Measurements from ENCODE around the gene ADTRP. TPM values are rescaled to one million over a fixed set of nuclear protein-coding genes. Genes with fewer than 3 reads are reported as not detected.

Gene ADTRP
- total RNA-seq, 1 experiment from 2014 or later, result 5.2 TPM

DNA sequence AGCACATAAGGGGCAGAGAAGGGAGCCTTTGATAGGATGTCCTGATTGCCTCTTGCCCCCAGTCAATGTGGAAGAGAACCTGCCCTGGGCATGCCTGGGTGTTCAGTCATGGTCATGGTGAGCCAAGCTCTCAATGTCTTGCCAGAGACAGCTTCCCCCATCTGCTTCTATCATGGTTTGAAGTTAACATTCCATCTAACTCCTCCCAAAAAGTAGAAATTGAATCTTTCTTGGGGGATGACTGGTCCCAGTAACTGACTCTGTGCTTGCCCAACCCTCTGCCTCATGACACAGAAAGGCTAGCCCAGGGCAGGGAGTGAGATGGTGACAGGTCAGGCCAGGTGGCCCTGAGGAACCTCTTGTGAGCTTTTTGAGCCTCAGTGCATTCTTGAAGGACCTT, 60.1 kb downstream of the ADTRP start:
- H3K36me3 Mint-ChIP-seq (ENCODE audit: insufficient read depth, unreplicated experiment), result no peaks in the 10 kb centered on the region
- no peak overlapping the region for H3K4me3 Mint-ChIP-seq (ENCODE audit: unreplicated experiment)
- no peaks in the 10 kb centered on the region for H3K27me3 Mint-ChIP-seq (ENCODE audit: insufficient read depth, unreplicated experiment)
- H3K4me1 ChIP-seq, result no peaks in the 10 kb centered on the region
- no peak overlapping the region for H3K27ac Mint-ChIP-seq (ENCODE audit: unreplicated experiment)
- no peaks in the 10 kb centered on the region for H3K4me1 Mint-ChIP-seq (ENCODE audit: low read depth, unreplicated experiment)
- no peaks in the 10 kb centered on the region for H3K9me3 ChIP-seq
- BruUV-seq (replicated peaks), result no TSS peak
- no peak for DNase-seq
- no peaks in the 10 kb centered on the region for H3K9me3 Mint-ChIP-seq (ENCODE audit: unreplicated experiment)
- H3K4me3 ChIP-seq (ENCODE audit: low read depth, low read length), result no peak overlapping the region
- intact Hi-C loops (cut with micrococcal nuclease; ENCODE audit: unreplicated experiment), result no loop called here
- no peaks in the 10 kb centered on the region for H3K27me3 ChIP-seq (replicated peaks; ENCODE audit: control insufficient read depth, insufficient read depth, low read length)
- no peak for TF ChIP-seq CTCF (IDR thresholded peaks at IDR 0.05; ENCODE audit: insufficient read depth in 1 of 2, low read depth in 1 of 2, low read length in 1 of 2, severe bottlenecking in 1 of 2, unreplicated experiment in 1 of 2)
- POLR2A ChIA-PET, result no interaction called here
- CTCF ChIA-PET, result no interaction called here
- no peaks in the 10 kb centered on the region for H3K36me3 ChIP-seq (ENCODE audit: control insufficient read depth, insufficient read depth, low read length)

- H3K4me1 ChIP-seq, result no peaks in the 10 kb centered on the region
- H3K4me3 Mint-ChIP-seq (ENCODE audit: unreplicated experiment), result no peak overlapping the region
- no peaks in the 10 kb centered on the region for H3K4me1 Mint-ChIP-seq (ENCODE audit: low read depth, unreplicated experiment)
Observed at GRCh38 chr6:11718031-11718430, 60.6 kb downstream of the ADTRP start.

DNA sequence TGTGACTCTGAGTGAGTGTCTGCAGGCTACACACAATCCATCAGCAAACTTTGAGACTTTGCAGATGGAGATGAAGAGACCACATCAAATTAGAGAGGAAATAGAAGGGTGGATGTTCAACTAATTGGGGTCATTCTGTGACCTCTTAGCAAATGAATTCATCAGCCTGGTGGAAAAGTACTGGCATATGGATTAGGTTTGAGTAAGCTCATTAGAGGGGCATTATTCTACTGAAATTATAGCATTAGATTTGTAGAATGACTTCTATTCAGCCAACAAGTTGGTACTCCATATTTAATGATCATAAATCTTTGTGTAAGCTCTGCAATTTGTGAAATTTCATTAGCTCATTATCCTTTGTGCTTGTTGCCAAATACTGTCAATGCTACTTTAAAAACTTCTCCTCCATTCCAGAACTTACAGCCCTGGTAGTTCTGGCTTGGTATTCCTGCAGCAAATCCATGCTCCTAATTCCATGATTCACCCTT, 63.8 kb downstream of the ADTRP start:
- no peaks in the 10 kb centered on the region for H3K27me3 ChIP-seq (replicated peaks; ENCODE audit: control insufficient read depth, insufficient read depth, low read length)
- Mint-ChIP-seq H3K27me3 (ENCODE audit: insufficient read depth, unreplicated experiment) (no peaks in the 10 kb centered on the region), H3K27ac (ENCODE audit: unreplicated experiment) (no peak overlapping the region), H3K36me3 (ENCODE audit: insufficient read depth, unreplicated experiment) (peaks cover 4% of the 10 kb centered on the region), H3K4me3 (ENCODE audit: unreplicated experiment) (no peak overlapping the region), H3K9me3 (ENCODE audit: unreplicated experiment) (no peaks in the 10 kb centered on the region), H3K4me1 (ENCODE audit: low read depth, unreplicated experiment) (no peaks in the 10 kb centered on the region)
- H3K9me3 ChIP-seq, result no peaks in the 10 kb centered on the region
- intact Hi-C loops (cut with micrococcal nuclease; ENCODE audit: unreplicated experiment), result no loop called here
- H3K4me3 ChIP-seq (ENCODE audit: low read depth, low read length), result no peak overlapping the region
- no peak for DNase-seq
- ChIA-PET CTCF (no interaction called here), POLR2A (no interaction called here)
- H3K4me1 ChIP-seq, result no peaks in the 10 kb centered on the region
- no TSS peak for BruUV-seq (replicated peaks)
- no peaks in the 10 kb centered on the region for H3K36me3 ChIP-seq (ENCODE audit: control insufficient read depth, insufficient read depth, low read length)
- no peak for TF ChIP-seq CTCF (IDR thresholded peaks at IDR 0.05; ENCODE audit: insufficient read depth in 1 of 2, low read depth in 1 of 2, low read length in 1 of 2, severe bottlenecking in 1 of 2, unreplicated experiment in 1 of 2)

More at GRCh38 chr6:11718031-11718430, 60.6 kb downstream of the ADTRP start:
- ChIA-PET POLR2A (no interaction called here), CTCF (no interaction called here)
- Mint-ChIP-seq H3K27me3 (ENCODE audit: insufficient read depth, unreplicated experiment) (no peaks in the 10 kb centered on the region), H3K36me3 (ENCODE audit: insufficient read depth, unreplicated experiment) (peaks cover 2% of the 10 kb centered on the region), H3K27ac (ENCODE audit: unreplicated experiment) (no peak overlapping the region), H3K9me3 (ENCODE audit: unreplicated experiment) (no peaks in the 10 kb centered on the region)
- no peaks in the 10 kb centered on the region for H3K36me3 ChIP-seq (ENCODE audit: control insufficient read depth, insufficient read depth, low read length)
- no peaks in the 10 kb centered on the region for H3K27me3 ChIP-seq (replicated peaks; ENCODE audit: control insufficient read depth, insufficient read depth, low read length)
- H3K4me3 ChIP-seq (ENCODE audit: low read depth, low read length), result no peak overlapping the region
- no peak for DNase-seq
- no peaks in the 10 kb centered on the region for H3K9me3 ChIP-seq
- BruUV-seq (replicated peaks), result no TSS peak
- intact Hi-C loops (cut with micrococcal nuclease; ENCODE audit: unreplicated experiment), result no loop called here
- TF ChIP-seq CTCF (IDR thresholded peaks at IDR 0.05; ENCODE audit: insufficient read depth in 1 of 2, low read depth in 1 of 2, low read length in 1 of 2, severe bottlenecking in 1 of 2, unreplicated experiment in 1 of 2), result no peak

Measured in Caco-2 (cell line).